ENCODE data around the gene RIBC2.

- TF ChIP-seq CTCF (IDR thresholded peaks at IDR 0.05 in 2 of 3, conservative IDR thresholded peaks at IDR 0.05 in 1 of 3; ENCODE audit: control insufficient read depth in 2 of 3, extremely low read depth in 1 of 3, insufficient read depth in 1 of 3, low read depth in 3 of 3, low read length in 3 of 3): no peak
- no peak for TF ChIP-seq MXI1 (IDR thresholded peaks at IDR 0.05; ENCODE audit: low read depth, low read length)
- TF ChIP-seq NKRF (conservative IDR thresholded peaks at IDR 0.05): no peak
- no peak for TF ChIP-seq POLR2A (IDR thresholded peaks at IDR 0.05; ENCODE audit: low read depth, low read length)
- TF ChIP-seq EGR1 (IDR thresholded peaks at IDR 0.05; ENCODE audit: borderline replicate concordance in 1 of 2, low read depth in 2 of 2, low read length in 2 of 2): no peak
- no peak for TF ChIP-seq RAD21 (IDR thresholded peaks at IDR 0.05; ENCODE audit: insufficient read depth, low read depth, low read length)
These were observed 43.3 kb downstream of the RIBC2 start for GRCh38 chr22:45456811-45457210.
